Ovary (tissue), 9 donors: ENCODE measurements around the gene PPM1E. TPM values are rescaled to one million over a fixed set of nuclear protein-coding genes. Genes with fewer than 3 reads are reported as not detected.
"Not testable (repeated sequence)": the region's sequence is repeated elsewhere in the genome, so short reads cannot be mapped to it uniquely, and the experiment has no call there.

Experiments
- DNase-seq, 5 donors: peaks; one replicate each; pipeline ENCODE4 v3.0.0-alpha.2; 2019 to 2020
- H3K27ac ChIP-seq, 2 donors: fragments of 200-600 bp; one replicate each; pipeline versions ENCODE4 v1.5.1 to v1.8.0; 2019 to 2022
- H3K27me3 ChIP-seq: fragments of 200-600 bp; one replicate; pipeline ENCODE4 v1.8.0; 2022
- H3K36me3 ChIP-seq: fragments of 200-600 bp; sonication (generic); one replicate; pipeline ENCODE4 v1.5.1; 2019
- H3K4me1 ChIP-seq: one replicate; pipeline ENCODE4 v1.8.1; 2013; ENCODE audit warnings: mild to moderate bottlenecking, moderate library complexity; ENCODE audit not compliant: insufficient read depth
- H3K4me3 ChIP-seq: fragments of 200-600 bp; sonication (generic); one replicate; pipeline ENCODE4 v1.5.1; 2017
- H3K9me3 ChIP-seq, 2 donors: fragments of 200-600 bp in 1 of 2; sonication (generic) in 1 of 2; one replicate each; pipeline versions ENCODE4 v1.5.1 to v1.8.1; 2013 to 2019; ENCODE audit warnings: mild to moderate bottlenecking in 1 of 2, moderate library complexity in 1 of 2
- EP300 ChIP-seq: sonication (generic); formaldehyde crosslinking; IDR thresholded peaks from one replicate; pipeline ENCODE4 v1.6.1; 2017; ENCODE audit warnings: antibody characterized with exemption
- POLR2A ChIP-seq: fragments of 450-650 bp; IDR thresholded peaks from one replicate; pipeline ENCODE4 v1.6.1; 2017; ENCODE audit warnings: antibody characterized with exemption, mild to moderate bottlenecking, moderate library complexity
- WGBS, 3 donors: extraction: QIAGEN DNeasy Blood & Tissue Kit in 1 of 3; methylation state at CpG; one replicate each; pipeline versions ENCODE4 v1.1.5 to v1.1.7; 2013 to 2017; 5-methylcytosine and 5-hydroxymethylcytosine counted together
- intact Hi-C, 4 donors: fragments of 100-400 bp; cut with DNase I; formaldehyde crosslinking; loops; one replicate each; pipeline versions ENCODE4 v1.11.0 to v1.15.1; 2022 to 2023
- polyA plus RNA-seq, 2 donors: library from polyadenylated mRNA; stranded (reverse); fragments of 200-250 nt in 1 of 2; fragments of 350-450 nt in 1 of 2; fragmentation: Illumina TruSeq in 1 of 2; extraction: RNeasy Lipid Tissue Mini Kit (QIAGEN cat#74804) in 1 of 2; gene quantifications; one replicate each; pipeline ENCODE4 v1.2.3, GENCODE V29; 2013 to 2014
- total RNA-seq, 7 donors: library from RNA; depleted of rRNA in 2 of 7; stranded (reverse); fragments of >200 nt in 2 of 7; fragmentation: NEBNext Ultra II Directional in 3 of 7; extraction: Animal tissue kit (Norgen Biotek cat#: 25700) in 3 of 7; gene quantifications; one replicate each; pipeline versions ENCODE4 v1.1.0 to v1.2.4, GENCODE V29; 2016 to 2023
- TF ChIP-seq, protein P1 (sequence below), 3 donors: fragments of 450-650 bp in 2 of 3; fragments of 200-600 bp in 1 of 3; IDR thresholded peaks; one replicate each; pipeline versions ENCODE4 v1.5.1 to v1.8.0; 2016 to 2022; ENCODE audit warnings: antibody characterized with exemption in 3 of 3, mild to moderate bottlenecking in 1 of 3
- donor health status: DM: no; HTN: no; CAD: no; lungs with moderate emphysema.
- donor health status: DM: no; HTN: no; CAD: no.
- donor health status: Bipolar disorder and iron deficiency.
- donor health status: DM: yes; HTN: yes; CAD: no.
- donor health status: DM: no; HTN: no; CAD: no.
- donor health status: DM: yes; HTN: yes; CAD: no.

PPM1E gene
- total and polyA plus RNA-seq, 9 donors, result 0.17 to 3.2 (median 0.47) TPM

DNA sequence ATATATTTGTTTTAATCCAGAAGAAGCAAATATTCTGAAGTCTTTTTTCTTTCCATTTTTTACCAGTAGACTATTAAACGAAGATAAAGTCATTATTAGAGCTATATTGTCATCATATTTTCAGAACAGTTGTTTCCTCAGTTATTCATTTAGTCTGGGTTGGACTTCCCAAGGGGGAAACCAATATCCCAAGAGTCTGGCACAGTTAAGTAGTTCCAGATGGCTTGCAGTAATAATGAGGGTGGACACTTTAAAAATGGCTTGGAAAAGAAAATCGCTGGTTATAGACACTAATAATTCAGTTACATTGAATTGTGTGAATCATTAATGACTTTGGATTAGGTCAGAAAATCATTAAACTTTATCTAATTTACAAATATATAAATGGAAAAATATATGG, 3.9 kb downstream of the PPM1E start:
- WGBS, 3 donors, result 83 to 84% (median 83%) methylated on average over 2 of the region's 2 CpGs
- intact Hi-C loops, result no loop called here
- no peak overlapping the region for H3K27ac ChIP-seq

DNA sequence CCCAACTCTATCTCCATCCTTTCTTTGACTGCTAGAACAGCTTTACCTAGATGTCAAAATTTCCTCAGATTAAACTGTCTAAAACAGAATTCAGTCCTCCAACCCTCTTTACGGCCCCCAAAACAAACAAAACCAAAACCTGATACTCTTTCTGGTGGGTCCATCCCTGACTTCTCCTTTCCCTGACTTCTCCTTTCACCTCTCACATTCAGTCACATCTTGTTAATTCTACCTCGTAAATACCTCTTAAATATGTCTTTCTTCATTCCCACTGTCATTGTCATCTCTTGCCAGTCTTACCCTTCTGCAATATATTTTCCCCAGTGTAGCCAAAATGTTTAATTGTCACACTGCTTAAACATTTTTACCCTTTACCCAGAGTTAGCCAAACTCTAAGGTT, 4.6 kb downstream of the PPM1E start:
- intact Hi-C loops, result no loop called here

More for the DNA sequence above, 3.9 kb downstream of the PPM1E start:
- Histone ChIP-seq H3K4me3 (no peak overlapping the region), H3K4me1 (peaks cover 4% of the 10 kb centered on the region), H3K36me3 (no peaks in the 10 kb centered on the region), H3K9me3 (no peaks in the 10 kb centered on the region), H3K27me3 (no peaks in the 10 kb centered on the region)
- no peak for DNase-seq
- TF ChIP-seq, protein P1, sequence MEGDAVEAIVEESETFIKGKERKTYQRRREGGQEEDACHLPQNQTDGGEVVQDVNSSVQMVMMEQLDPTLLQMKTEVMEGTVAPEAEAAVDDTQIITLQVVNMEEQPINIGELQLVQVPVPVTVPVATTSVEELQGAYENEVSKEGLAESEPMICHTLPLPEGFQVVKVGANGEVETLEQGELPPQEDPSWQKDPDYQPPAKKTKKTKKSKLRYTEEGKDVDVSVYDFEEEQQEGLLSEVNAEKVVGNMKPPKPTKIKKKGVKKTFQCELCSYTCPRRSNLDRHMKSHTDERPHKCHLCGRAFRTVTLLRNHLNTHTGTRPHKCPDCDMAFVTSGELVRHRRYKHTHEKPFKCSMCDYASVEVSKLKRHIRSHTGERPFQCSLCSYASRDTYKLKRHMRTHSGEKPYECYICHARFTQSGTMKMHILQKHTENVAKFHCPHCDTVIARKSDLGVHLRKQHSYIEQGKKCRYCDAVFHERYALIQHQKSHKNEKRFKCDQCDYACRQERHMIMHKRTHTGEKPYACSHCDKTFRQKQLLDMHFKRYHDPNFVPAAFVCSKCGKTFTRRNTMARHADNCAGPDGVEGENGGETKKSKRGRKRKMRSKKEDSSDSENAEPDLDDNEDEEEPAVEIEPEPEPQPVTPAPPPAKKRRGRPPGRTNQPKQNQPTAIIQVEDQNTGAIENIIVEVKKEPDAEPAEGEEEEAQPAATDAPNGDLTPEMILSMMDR (IDR thresholded peaks at IDR 0.05), result no peak

DNA sequence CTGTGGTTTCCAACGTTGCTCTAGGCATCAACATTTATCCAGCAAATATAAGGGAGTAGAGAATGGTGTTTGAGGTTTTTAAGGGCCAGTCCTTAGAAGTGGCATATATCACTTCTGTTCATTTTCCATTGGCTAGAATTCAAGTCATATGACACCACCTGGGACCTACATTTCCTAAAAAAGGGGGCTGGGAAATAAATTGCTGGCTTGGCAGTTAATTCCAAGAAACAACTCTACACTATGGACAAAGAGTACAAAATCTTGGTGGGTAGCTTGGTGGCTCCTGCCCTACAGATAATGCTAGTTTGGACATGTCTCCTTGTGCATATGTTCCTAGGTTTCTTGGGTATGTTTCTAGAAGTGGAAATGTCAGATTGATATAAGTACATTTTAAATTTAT, 7.6 kb downstream of the PPM1E start:
- WGBS, 3 donors, result 48 to 57% (median 50%) methylated on average over 1 of the region's 1 CpG
- no peak for DNase-seq
- intact Hi-C loops, result no loop called here

More for the DNA sequence above, 4.6 kb downstream of the PPM1E start:
- Histone ChIP-seq H3K4me1 (peaks cover 4% of the 10 kb centered on the region), H3K27ac (no peak overlapping the region), H3K36me3 (no peaks in the 10 kb centered on the region), H3K27me3 (no peaks in the 10 kb centered on the region), H3K9me3 (no peaks in the 10 kb centered on the region), H3K4me3 (no peak overlapping the region)
- 90 to 92% (median 91%) methylated on average over 2 of the region's 2 CpGs for WGBS, 3 donors
- DNase-seq, result no peak
- TF ChIP-seq, protein P1 (IDR thresholded peaks at IDR 0.05), result no peak
- TF ChIP-seq POLR2A (no peak), EP300 (no peak)

DNA sequence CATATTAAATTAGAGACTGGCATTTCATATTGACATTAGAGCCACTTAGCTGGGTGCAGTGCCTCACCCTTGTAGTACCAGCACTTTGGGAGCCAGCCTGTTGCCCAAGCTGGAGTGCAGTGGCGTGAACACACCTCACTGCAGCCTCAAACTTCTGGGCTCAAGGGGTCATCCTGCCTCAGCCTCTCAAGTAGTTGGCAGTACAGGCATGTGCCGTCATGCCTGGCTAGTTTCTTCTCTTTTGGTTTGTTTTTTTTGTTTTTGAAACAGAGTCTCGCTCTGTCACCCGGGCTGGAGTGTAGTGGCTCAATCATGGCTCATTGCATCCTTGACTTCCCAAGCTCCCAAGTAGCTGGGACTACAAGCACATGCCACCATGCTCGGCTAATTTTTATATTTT, 8.7 kb downstream of the PPM1E start:
- DNase-seq, result no peak
- no peak overlapping the region for H3K27ac ChIP-seq
- 79 to 96% (median 82%) methylated on average over 5 of the region's 5 CpGs for WGBS, 3 donors

More for the DNA sequence above, 7.6 kb downstream of the PPM1E start:
- Histone ChIP-seq H3K27ac (no peak overlapping the region), H3K4me3 (no peak overlapping the region), H3K36me3 (no peaks in the 10 kb centered on the region), H3K27me3 (no peaks in the 10 kb centered on the region), H3K4me1 (no peaks in the 10 kb centered on the region), H3K9me3 (no peaks in the 10 kb centered on the region)
- TF ChIP-seq EP300, result no peak
- no peak for TF ChIP-seq POLR2A

DNA sequence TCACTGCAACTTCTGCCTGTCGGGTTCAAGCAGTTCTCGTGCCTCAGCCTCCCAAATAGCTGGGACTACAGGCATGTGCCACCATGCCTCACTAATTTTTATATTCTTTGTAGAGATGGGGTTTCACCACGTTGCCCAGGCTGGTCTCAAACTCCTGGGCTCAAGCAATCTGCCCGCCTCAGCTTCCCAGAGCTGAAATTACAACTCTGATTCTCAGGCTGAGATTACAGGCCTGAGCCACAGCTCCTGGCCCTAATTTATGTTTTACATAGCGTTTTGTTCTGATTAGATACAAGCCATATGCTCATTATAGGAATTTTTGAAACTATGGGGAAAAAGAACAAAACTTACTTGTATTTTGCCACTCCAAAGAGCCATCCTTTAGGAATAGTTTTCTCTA, 22.8 kb downstream of the PPM1E start:
- H3K27ac ChIP-seq, H3K9me3 ChIP-seq, H3K27me3 ChIP-seq, H3K36me3 ChIP-seq, H3K4me3 ChIP-seq, H3K4me1 ChIP-seq, DNase-seq, intact Hi-C loops: not testable (repeated sequence)
- WGBS, 3 donors, result 52 to 64% (median 58%) methylated on average over 5 of the region's 5 CpGs

More for the DNA sequence above, 8.7 kb downstream of the PPM1E start:
- Histone ChIP-seq H3K4me3 (no peak overlapping the region), H3K27me3 (no peaks in the 10 kb centered on the region), H3K4me1 (no peaks in the 10 kb centered on the region), H3K9me3 (no peaks in the 10 kb centered on the region), H3K36me3 (no peaks in the 10 kb centered on the region)
- no peak for TF ChIP-seq POLR2A
- TF ChIP-seq, protein P1 (IDR thresholded peaks at IDR 0.05), result no peak
- no peak for TF ChIP-seq EP300
- intact Hi-C loops, result no loop called here

DNA sequence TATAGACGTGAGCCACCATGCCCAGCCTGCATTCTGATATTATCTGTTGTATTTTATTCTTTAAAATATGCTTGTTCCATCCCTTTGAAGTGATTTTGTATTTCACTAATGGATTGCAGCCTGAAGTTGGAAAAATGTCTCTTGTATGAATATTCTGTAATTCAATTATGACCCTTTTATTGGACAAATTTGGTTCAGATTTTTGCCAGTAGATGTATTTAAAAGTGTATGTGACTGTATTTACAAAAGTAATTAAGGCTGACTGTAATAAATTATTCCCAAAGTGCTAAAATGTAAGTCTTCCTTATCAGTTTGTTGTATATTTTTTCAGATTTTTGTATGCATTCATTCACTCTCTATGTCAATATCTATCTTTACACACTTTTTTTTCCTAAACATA, 23.8 kb downstream of the PPM1E start:
- Histone ChIP-seq H3K27me3 (no peaks in the 10 kb centered on the region), H3K4me3 (no peak overlapping the region), H3K36me3 (no peaks in the 10 kb centered on the region), H3K4me1 (no peaks in the 10 kb centered on the region), H3K9me3 (no peaks in the 10 kb centered on the region), H3K27ac (no peak overlapping the region)
- TF ChIP-seq POLR2A, result no peak
- TF ChIP-seq EP300, result no peak
- TF ChIP-seq, protein P1 (IDR thresholded peaks at IDR 0.05), result no peak
- intact Hi-C loops, result no loop called here
- 42 to 56% (median 49%) methylated on average over 1 of the region's 1 CpG for WGBS, 3 donors
- DNase-seq, result no peak
